H1 (cell line): ENCODE results near the gene USH2A. TPM values are rescaled to one million over a fixed set of nuclear protein-coding genes. Genes with fewer than 3 reads are reported as not detected.

Source experiments
- CHD2 ChIP-seq: IDR thresholded peaks from 2 replicates; pipeline ENCODE4 v1.6.1; 2012; ENCODE audit warnings: low read length, improper control_type of control experiment
- CHD7 ChIP-seq: fragments of 300-600 bp; sonication (generic); IDR thresholded peaks from 2 replicates; pipeline ENCODE4 v1.7.1; 2012; ENCODE audit warnings: low read length, moderate library complexity, mild to moderate bottlenecking, inconsistent platforms; ENCODE audit not compliant: insufficient replicate concordance
- SP4 ChIP-seq: IDR thresholded peaks from 2 replicates; pipeline ENCODE4 v1.6.1; 2012; ENCODE audit warnings: low read length, inconsistent platforms
- TEAD4 ChIP-seq: IDR thresholded peaks from 2 replicates; pipeline ENCODE4 v1.6.1; 2012; ENCODE audit warnings: low read depth, low read length, inconsistent platforms, mixed read lengths
- polyA plus RNA-seq, 7 experiments: library from polyadenylated mRNA; depleted of rRNA in 3 of 7; stranded (reverse) in 5 of 7; unstranded in 2 of 7; fragments of >200 nt in 5 of 7; fragments of 200-250 nt in 2 of 7; gene quantifications; 1 replicate in 5 of 7; 2 replicates in 1 of 7; 4 replicates in 1 of 7; pipeline versions ENCODE4 v1.2.1 to v1.2.3, GENCODE V29; 2011 to 2013; ENCODE audit warnings: missing spikeins in 2 of 7, mixed read lengths in 2 of 7
- total RNA-seq: library from RNA; stranded (reverse); fragmentation: NEBNext Ultra II Directional; extraction: Animal tissue kit (Norgen Biotek cat#: 25700); gene quantifications from 2 replicates; pipeline ENCODE4 v1.2.1, GENCODE V29; 2021

USH2A gene
- total and polyA plus RNA-seq, 2 of the 8 experiments (the other 6 are each of a cell fraction or from before 2014, with no cell fraction given) = 0.02 to 0.17 TPM

- no peak for TF ChIP-seq CHD7
- no peak for TF ChIP-seq TEAD4
- TF ChIP-seq SP4 = no peak
- TF ChIP-seq CHD2 = no peak
Observed at GRCh38 chr1:215677112-215677511, 746.1 kb downstream of the USH2A start (continued).
